OCI-LY1 (cell line): ENCODE data around the gene ANKRD11.

Source experiments
- EZH2 ChIP-seq: fragments of 200-600 bp; sonication (generic), shearing (Covaris generic); IDR thresholded peaks from 2 replicates; pipeline ENCODE4 v1.8.0; 2017; ENCODE audit warnings: borderline replicate concordance, mixed run types, mild to moderate bottlenecking, antibody characterized with exemption, low read length, moderate library complexity, mixed read lengths
- TF ChIP-seq, protein P1 (sequence below): fragments of 200-600 bp; sonication (generic), shearing (Covaris generic); IDR thresholded peaks from 2 replicates; pipeline ENCODE4 v1.5.1; 2017; ENCODE audit warnings: mild to moderate bottlenecking, antibody characterized with exemption, low read length, moderate library complexity, mixed read lengths

DNA sequence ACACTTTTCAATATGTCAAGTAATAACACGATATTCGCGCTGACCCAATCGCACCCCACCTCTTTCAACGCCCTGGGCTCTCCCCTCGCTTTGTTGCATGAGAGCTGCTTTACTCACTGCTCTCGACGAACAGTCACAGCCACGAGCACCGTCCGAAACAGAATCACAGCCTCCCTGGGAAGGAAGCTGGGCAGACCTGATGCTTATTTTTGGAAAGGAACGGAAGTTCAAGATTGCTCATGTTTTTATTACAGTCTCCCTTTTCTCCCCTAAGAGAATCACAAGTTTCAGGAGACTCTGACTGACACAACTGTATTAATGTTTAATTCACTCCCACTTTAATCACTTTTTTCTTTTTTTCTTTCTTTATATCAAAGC lies 67.8 kb downstream of the ANKRD11 start:
- TF ChIP-seq, protein P1, sequence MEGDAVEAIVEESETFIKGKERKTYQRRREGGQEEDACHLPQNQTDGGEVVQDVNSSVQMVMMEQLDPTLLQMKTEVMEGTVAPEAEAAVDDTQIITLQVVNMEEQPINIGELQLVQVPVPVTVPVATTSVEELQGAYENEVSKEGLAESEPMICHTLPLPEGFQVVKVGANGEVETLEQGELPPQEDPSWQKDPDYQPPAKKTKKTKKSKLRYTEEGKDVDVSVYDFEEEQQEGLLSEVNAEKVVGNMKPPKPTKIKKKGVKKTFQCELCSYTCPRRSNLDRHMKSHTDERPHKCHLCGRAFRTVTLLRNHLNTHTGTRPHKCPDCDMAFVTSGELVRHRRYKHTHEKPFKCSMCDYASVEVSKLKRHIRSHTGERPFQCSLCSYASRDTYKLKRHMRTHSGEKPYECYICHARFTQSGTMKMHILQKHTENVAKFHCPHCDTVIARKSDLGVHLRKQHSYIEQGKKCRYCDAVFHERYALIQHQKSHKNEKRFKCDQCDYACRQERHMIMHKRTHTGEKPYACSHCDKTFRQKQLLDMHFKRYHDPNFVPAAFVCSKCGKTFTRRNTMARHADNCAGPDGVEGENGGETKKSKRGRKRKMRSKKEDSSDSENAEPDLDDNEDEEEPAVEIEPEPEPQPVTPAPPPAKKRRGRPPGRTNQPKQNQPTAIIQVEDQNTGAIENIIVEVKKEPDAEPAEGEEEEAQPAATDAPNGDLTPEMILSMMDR, result no peak
- TF ChIP-seq EZH2, result no peak
